Endothelial cell of hepatic sinusoid (primary cell): Measurements from ENCODE around the gene COMTD1.
"Not testable (repeated sequence)": the region's sequence is repeated elsewhere in the genome, so short reads cannot be mapped to it uniquely, and the experiment has no call there.

Experiments used
- in situ Hi-C: cut with HindIII; loops from 2 replicates; pipeline ENCODE4 v1.10.0; 2017; ENCODE audit warnings: low sequenced_read_pairs

COMTD1 gene

DNA sequence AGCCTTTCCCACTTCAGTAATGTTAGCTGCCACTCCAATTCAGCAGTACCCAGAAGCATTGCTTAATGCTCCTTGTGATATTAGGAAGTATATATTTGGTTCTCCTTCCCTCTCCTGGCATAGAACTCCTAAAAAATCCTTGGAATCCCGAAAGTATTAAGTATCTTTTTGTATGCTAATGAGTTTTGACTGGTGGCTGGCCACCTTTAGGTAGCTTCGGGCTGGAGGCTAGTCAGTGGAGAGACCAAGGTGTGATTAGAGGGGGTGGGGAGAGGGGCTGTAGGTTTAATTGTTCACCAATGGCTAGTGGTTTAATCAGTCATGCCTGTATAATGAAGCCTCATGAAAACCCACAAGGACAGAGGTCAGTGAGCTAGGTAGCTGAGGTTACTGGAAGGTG, 12.2 kb downstream of the COMTD1 start:
- in situ Hi-C loops = no loop called here

DNA sequence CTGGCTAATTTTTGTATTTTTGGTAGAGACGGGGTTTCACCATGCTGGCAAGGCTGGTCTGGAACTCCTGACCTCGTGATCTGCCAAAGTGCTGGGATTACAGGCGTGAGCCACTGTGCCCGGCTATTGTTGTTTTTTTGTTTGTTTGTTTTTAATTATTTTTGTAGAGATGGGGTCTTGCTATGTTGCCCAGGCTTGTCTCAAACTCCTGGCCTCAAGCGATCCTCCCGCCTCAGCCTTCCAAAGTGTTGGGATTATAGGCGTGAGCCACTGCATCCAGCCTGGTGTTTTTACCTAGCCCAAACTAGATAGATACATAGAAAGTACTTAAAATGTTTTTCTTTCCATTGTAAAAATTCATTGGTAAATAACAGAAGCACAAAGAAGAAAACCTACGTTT, 14.3 kb downstream of the COMTD1 start:
- in situ Hi-C loops = not testable (repeated sequence)

DNA sequence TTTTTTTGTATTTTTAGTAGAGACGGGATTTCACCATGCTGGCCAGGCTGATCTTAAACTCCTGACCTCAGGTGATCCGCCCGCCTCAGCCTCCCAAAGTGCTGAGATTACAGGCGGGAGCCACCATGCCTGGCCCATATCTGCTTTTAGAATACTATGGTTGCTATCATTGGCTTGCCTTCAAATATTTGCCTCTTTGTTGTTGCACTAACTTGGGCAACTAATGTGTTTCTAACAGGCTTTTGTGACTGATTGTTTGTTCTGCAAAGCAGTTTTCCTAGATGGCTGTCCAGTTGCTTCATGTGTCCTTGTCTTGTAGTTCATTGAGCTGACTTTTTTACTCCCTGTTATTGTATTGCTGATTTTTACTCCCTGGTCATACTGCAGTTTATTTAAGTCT, 15.5 kb downstream of the COMTD1 start:
- in situ Hi-C loops = no loop called here

DNA sequence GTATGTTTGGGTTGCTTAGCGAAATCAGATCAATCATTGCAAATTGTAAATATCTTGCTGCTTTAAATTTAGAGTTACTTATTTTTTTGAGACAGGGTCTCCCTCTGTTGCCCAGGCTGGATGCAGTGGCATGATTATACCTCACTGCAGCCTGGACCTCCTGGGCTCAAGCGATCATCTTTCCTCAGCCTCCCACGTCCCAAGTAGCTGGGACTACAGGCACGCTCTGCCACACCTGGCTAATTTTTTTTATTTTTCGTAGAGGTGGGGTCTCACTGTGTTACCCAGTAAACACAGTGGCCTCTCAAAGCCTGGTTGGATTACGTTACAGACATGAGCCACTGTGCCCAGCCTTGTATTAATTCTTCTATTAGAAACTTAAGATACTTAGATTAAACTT, 23.4 kb downstream of the COMTD1 start:
- in situ Hi-C loops = no loop called here

DNA sequence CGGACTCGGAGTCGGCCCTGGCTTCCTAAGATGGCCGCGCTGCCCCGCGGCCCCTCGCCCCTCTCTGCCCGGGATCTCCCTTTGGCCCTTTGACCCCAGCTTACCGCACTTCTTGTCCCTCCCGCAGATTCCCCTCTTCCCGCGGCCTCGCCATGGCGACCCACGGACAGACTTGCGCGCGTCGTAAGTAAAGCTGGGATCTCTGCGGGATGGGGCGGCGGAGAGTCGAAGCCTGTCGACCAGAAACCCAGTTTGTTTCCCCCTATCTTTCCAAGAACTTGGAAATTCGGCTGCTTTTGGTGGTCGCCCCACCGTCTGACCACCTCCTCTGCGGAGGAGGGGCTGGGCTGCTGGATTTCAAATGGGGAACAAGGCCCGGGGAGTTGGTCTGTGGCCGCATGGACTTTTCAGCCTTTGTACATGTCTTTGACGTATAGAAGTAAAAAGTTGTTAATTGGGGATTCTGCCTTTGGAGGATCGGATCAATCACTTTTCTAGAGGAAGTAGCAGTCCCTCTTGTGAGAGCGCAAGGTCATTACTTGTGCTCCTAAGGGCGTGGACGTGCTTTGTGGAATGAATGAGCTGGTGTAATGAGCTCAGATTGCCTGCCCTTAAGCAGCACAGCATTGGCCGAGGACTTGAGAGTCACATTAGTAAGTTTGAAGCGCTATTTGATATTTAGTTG, 24.6 kb downstream of the COMTD1 start:
- in situ Hi-C loops = no loop called here

DNA sequence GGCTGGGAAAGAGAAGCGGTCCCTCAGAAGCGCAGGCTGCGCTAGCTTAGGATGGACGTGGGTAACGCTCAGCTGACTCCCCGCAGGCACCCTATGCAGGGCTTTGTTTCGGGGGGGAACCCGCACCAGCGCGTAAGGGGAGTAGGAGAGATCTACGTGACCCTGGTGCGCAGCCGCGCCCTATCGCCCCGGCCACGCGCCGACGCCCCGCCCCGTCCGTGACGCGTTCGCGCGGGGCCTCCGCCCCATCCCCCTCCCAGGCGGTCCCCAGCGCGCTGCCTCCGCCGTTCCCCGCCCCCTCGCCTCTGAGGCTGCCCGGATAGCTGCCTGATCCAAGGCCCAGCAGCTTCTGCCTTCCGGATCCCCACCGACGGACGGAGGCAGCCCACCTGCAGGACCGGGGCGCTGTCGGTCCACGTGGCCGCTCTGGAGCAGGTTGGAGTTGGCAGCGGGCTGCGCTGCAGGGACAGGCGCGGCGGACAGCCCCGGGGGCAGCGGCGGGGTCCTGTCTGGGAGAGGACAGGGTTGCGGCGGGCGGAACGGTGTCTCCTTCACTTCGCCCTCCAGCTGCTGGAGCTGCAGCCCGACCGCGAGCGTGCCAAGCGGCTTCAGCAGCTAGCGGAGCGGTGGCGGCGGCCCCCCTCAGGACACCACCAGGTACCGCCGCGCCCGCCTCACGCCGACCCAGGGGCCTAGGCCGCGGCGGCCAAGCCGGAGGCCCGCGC, 25.3 kb downstream of the COMTD1 start, which contains the start of gene VDAC2:
Gene VDAC2 (plus strand): TSS at position 515 of the 725 bp plus-strand sequence. CDS start 363 bp downstream, outside the sequence.
- in situ Hi-C loops = no loop called here

DNA sequence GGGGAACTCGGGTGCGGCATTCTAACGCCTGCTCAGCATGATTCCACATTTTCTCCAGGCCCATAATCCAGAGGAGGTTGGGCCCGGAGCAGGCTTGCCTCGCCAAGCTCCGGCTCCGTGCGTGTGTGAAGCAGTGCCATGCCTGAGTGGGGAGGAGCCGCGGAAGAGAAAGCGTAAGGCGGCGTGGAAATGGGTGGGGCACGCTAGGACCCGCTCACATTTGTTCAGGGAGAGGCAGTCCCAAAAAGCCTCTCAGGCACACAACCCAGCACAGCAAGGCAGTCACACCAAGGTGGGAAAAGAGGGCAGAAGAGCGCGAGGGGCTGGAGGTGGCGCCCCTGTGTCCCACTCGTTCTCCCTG, 25.9 kb downstream of the COMTD1 start:
- in situ Hi-C loops = no loop called here

DNA sequence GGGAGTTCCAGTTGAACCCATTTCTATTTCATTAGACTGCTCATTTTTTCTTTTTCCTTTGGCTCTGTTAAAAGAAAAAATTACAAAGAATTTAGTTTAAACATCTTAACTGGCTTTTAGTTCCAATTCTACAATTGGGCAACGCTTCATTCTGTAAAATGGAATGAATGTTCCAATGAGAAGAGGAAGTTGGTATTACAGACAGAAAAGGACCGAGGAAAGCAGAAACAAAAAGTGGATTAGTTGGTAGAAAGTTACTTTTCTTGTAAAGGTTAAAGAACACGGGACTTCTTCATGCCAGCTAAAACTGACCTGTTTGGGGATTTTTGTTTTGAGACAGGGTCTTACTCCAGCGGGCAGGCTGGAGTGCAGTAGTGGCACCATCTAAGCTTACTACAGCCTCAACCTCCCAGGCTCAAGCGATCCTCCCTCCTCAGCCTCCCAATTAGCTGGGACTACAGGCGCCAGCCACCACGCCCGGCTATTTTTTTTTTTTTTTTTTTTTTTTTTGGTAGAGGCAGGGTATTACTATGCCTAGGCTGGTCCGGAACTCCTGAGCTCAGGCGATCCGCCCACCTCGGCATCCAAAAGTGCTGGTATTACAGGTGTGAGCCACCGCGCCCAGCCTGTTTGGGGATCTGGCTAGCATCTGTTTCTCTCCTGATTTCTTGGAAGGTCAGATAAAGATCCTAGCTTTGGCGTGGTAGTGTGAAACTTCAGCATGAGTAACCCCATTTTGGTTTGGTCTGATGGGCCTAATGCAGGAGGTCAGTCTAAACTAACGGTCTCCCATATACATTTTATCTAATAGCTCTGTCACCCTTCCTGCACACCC, 26.5 kb downstream of the COMTD1 start:
- in situ Hi-C loops = no loop called here

DNA sequence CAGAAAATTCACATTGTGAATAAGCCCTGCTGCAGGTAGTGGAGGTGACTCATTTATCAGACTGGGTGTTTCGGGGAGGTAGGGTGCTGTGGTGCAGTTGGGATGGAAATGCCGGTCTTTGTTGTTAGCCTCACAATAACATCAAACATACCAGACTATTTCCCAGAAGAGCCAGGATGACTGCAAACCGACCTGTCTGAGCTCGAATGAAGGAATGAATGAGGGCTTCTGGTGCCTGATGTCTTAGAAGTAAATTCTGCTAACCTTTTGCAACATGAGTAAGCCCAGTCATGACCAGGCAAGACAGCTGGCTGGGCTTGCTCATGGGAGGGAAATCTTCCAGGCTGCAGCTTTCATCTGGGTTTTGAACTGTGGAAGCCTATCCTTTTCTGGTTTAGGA, 27.6 kb downstream of the COMTD1 start:
- in situ Hi-C loops = no loop called here

DNA sequence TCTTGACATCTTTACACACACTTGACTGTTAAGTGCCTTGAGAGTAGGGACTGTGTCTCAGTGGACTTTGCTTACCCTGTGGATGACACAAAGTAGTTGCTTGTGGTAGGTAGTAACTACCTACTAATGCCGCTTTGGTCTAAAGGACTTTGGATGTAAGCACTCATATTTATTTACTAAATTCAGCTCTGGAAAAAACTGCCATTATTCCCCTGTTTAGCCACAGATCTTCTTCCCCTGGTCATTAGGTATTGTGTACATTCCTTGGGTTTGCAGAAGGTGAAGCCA, 28.0 kb downstream of the COMTD1 start:
- in situ Hi-C loops = no loop called here

DNA sequence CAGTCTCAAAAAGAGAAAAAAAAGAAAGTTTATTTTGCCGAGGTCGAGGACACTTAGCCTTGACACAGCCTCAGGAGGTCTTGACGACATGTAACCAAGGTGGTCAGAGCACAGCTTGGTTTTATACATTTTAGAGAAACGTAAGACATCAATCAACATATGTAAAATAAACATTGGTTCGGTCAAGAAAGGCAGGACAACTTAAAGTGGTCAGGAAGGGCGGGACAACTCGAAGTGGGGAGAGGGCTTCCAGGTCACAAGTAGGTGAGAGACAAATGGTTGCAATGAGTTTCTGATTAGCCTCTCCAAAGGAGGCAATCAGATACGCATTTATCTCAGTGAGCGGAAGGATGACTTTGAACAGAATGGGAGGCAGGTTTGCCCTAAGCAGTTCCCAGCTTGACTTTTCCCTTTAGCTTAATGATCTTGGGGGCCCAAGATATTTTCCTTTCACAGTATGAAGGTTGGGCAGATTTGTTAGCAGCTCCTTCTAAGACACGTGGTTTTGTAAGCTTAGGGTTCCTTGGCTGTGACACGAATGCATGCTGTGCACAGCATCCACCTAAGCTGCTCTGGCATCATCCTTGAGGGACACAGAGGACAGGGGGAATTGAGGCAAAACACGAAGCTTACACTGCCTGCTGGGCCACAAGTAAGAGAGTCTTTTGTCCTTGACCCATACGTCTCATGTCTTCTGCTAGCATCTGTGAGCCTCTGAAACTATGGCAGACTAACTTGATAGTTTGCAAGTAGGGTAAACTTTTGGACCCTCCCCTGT, 28.5 kb downstream of the COMTD1 start:
- in situ Hi-C loops = no loop called here

DNA sequence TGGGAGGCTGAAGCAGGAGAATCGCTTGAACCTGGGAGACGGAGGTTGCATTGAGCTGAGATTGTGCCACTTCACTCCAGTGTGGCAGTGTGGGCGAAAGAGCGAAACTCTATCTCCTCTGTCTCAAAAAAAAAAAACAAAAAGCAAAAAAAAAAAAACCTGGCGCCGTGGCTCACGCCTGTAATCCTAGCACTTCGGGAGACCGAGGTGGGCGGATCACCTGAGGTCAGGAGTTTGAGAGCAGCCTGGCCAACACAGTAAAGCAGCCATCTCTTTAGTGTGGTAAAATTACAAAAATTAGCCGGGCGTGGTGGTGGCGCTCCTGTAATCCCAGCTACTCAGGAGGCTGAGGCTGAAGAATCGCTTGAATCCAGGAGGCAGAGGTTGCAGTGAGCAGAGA, 29.1 kb downstream of the COMTD1 start:
- in situ Hi-C loops = not testable (repeated sequence)

DNA sequence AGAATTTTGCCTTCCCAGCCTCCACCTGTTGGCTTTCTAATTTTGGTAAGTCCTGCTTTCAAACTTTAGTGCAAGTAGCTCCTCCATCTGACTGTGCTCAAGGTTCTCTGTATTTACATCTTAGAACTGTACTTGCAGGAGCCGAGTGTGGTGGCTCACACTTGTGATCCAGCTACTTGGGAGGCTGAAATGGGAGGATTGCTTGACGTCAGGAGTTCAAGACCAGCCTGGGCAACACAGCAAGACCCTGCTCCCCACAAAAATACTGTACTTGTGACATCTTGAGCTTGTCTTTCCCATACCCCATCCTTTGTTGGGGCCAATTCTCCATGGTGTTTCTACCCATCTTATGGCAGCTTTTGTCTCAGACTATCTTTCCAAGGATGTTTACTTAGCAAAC, 29.8 kb downstream of the COMTD1 start:
- in situ Hi-C loops = no loop called here

DNA sequence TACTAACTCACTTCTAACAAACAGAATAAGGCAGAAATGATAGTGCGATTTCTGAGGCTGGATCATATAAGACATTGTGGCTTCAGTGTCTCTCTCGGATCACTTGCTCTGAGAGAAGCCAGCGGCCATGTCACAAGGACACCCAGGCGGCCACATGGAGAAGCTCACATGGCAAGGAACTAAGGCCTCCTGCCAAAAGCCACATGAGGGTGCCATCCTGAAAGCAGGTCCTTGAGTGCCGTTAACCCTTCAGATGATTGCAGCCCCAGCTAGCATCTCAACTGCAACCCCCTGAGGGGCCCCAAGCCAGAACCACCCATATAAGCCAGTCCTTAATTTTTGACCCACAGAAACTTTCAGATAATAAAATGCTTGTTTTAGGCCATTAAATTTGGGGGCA, 32.0 kb downstream of the COMTD1 start:
- in situ Hi-C loops = no loop called here

DNA sequence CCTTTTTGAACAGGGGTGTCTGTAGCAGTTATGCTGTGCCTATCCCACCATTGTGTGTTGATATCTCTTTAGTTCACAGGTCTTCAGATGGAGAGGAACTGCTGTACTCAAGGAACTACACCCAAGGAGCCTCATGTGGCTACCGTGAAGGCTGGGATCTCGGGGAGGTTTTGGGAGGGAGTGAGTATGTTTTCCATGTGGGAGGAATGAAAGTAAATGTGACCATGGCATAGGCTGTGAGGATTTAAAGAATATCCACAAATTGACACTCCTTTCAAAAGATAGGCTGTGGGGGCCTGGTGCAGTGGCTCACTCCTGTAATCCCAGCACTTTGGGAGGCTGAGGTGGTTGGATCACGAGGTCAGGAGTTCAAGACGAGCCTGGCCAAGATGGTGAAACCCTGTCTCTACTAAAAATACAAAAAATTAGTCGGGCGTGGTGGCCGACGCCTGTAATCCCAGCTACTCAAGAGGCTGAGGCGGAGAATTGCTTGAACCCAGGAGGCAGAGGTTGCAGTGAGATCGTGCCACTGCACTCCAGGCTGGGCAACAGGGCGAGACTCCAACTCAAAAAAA, 32.6 kb downstream of the COMTD1 start:
- in situ Hi-C loops = not testable (repeated sequence)

DNA sequence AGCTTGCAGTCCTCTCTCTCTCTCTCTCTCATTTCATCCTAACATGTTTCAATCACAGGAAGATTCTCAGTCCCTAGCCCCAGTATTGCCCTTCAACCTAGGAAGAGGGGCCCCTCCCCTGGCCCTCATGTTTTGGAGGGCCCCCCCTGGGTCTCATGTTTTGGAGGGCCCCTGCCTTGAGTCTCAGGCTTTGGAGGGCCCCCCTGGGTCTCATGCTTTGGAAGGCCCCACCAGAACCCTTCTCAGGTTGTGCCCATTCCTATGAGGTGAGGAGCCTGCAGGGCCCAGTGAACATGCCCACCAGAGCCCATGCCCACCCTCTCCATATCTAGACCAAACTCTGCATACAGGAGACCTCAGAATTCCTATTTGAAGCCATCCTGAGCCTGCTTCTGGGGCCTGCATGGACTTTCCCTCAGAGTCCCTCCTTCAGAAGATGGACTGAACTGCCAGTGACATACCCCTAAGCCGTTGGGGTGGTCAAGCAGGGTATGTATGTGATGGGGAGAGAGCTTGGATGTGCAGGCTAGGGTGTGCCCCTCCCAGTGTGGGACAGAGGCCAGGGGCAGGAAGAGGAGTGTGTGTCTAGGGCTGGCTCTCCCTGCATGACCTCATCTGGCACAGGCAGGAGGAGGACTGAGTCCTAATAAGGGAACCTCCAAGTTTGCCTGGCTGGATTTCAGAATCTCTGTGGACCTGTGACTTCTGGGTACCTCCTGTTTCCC, 33.3 kb downstream of the COMTD1 start:
- in situ Hi-C loops = no loop called here

DNA sequence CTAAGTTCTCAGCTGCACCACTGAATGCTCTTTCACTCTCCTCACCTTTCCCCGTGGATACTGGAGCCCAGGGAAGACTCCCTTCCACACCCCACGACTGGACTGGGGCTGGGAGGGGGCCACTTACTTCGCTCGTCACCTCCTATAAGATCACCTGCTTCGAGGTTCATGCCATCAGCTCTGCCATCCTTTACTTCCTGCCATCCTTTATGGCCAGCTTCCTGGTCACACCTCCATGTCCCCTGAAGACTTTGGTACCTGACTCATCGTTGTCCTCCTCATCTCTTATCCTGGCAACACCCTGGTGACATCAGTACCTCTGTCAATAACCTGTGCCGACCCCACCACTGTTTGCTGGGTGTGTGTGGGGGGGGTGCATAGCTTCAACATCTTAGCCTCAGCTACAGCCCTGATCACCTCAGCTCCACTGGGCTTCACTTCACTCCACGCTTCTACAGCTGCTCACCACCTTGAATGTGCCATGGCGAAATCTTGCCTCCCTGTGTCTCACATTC, 33.9 kb downstream of the COMTD1 start:
- in situ Hi-C loops = no loop called here

DNA sequence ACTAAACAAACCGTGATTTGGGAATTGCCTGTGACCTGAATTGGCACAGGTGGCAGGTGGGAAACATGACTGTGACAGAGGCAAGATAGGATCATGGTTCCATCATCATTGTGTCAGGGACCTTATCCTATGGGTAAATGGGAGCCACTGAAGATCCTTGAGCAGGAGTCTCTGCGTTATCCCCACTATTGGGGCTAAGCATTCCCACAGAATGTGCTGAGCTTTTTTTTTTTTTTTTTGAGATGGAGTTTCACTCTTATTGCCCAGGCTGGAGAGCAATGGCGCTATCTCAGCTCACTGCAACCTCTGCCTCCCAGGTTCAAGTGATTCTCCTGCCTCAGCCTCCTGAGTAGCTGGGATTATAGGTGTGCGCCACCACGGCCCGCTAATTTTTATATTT, 35.8 kb downstream of the COMTD1 start:
- in situ Hi-C loops = not testable (repeated sequence)

DNA sequence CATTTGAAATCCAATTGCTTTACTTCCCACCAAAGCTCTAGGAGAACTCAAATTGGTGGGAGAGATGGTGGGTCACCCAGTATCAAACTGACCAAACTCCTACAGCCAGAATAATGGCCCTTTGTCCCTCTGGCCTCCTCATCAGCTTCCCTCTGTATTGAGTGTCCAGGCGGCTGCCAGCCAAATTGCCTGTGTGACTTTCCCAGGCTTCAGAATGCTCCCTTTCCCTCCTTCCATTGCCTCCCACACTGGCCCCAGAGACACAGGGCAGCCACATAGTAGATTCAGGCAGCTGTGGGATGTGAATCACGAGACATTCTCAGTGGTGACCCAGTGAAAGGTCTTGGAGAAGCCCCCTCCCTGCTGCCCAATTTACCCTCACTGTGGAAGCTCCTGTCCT, 37.9 kb downstream of the COMTD1 start:
- in situ Hi-C loops = no loop called here

DNA sequence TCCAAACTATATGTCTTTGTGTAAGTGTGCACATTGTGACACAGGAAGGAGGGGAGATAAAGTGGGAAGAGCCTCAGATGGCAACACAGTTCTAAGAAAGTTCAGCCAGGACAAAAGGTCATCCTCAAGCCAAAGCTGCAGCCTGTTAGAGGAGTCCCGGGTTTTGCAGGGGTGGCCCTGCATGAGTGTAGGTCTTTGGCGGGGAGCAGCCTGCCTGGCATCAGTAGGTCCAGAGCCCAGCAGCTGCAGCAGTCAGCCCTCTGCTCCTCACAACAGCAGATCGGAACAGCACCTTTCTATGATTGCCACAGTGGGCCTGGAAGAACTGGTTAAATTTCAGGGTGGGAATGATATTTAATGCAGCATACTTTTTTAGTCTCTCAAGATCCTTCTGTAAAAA, 38.7 kb downstream of the COMTD1 start:
- in situ Hi-C loops = no loop called here
